SK-N-SH treated with all-trans-retinoic acid at 6 μM for 48 hours (cell line): Measurements from ENCODE around the gene DIP2C.

Experiments used
- ARNTL ChIP-seq: fragments of 450-650 bp; formaldehyde crosslinking; IDR thresholded peaks from 2 replicates; pipeline ENCODE4 v1.5.0; 2020; ENCODE audit warnings: low read depth, mild to moderate bottlenecking, moderate library complexity, borderline replicate concordance
- BACH2 ChIP-seq: fragments of 250-450 bp; sonication (Bioruptor Pico); IDR thresholded peaks from 2 replicates; pipeline ENCODE4 v1.9.0; 2021; ENCODE audit warnings: mild to moderate bottlenecking, borderline replicate concordance
- SNAI2 ChIP-seq: fragments of 250-450 bp; sonication (Bioruptor Pico); IDR thresholded peaks from 2 replicates; pipeline ENCODE4 v1.5.0; 2020; ENCODE audit warnings: mild to moderate bottlenecking, moderate library complexity
- TCF4 ChIP-seq: fragments of 250-450 bp; sonication (Bioruptor Pico); IDR thresholded peaks from 2 replicates; pipeline ENCODE4 v1.8.0; 2021; ENCODE audit warnings: mild to moderate bottlenecking, moderate library complexity, borderline replicate concordance
- TOX ChIP-seq: fragments of 250-450 bp; sonication (Bioruptor Pico); IDR thresholded peaks from 2 replicates; pipeline ENCODE4 v1.8.0; 2021; ENCODE audit warnings: mild to moderate bottlenecking, moderate library complexity, borderline replicate concordance
- ZFP3 ChIP-seq: fragments of 250-450 bp; sonication (Bioruptor Pico); IDR thresholded peaks from 2 replicates; pipeline ENCODE4 v1.5.0; 2020; ENCODE audit warnings: mild to moderate bottlenecking, moderate library complexity
- ZFP30 ChIP-seq: fragments of 450-650 bp; formaldehyde crosslinking; IDR thresholded peaks from 2 replicates; pipeline ENCODE4 v1.5.0; 2022; ENCODE audit warnings: mild to moderate bottlenecking, moderate library complexity
- TF ChIP-seq, protein P1 (sequence below): fragments of 250-450 bp; sonication (Bioruptor Pico); IDR thresholded peaks from 2 replicates; pipeline ENCODE4 v1.5.1; 2020; ENCODE audit warnings: low read depth, mild to moderate bottlenecking, moderate library complexity
- TF ChIP-seq, protein P2 (sequence below): fragments of 250-450 bp; sonication (Bioruptor Pico); IDR thresholded peaks from 2 replicates; pipeline ENCODE4 v1.5.1; 2021; ENCODE audit warnings: mild to moderate bottlenecking, moderate library complexity
- TF ChIP-seq, protein P3 (sequence below): fragments of 250-450 bp; sonication (Bioruptor Pico); IDR thresholded peaks from 2 replicates; pipeline ENCODE4 v1.5.0; 2020; ENCODE audit warnings: mild to moderate bottlenecking, moderate library complexity

DNA sequence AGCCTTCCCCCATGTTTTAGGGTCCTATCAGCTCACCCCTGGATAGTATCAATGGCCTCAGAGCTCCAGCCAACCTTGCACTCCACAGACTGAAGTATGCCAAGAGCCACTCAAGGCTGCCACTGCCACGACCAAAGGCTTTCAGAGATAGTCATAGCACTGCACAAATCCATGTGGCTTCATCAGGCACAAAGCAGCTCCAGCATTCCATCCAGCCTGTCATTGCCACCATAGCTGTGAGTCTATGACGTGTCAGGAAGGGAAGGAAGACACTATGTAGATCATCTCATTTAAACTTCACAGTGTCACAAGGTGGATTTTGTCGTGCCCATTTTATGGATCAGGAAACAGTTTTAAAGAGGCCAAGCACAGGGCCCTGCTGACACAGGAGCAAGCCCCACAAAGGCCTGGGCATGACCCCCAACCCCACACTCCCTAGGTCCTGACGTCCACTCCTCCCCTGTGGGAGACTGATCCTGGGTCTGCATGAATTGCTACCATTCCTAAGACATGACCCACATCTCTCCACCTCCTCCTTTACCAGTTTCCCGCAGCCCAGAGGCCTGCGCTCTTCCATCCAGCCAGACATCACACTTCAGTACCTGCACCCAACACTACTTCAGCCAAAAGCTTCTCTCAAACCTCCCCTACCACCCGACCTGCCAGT lies 119.4 kb downstream of the DIP2C start:
- TF ChIP-seq ZFP3 (CRISPR knock-in tag), result no peak
- no peak for TF ChIP-seq TCF4
- no peak for TF ChIP-seq ZFP30
- TF ChIP-seq ARNTL, result no peak
- TF ChIP-seq TOX (CRISPR knock-in tag), result no peak
- TF ChIP-seq, protein P1, sequence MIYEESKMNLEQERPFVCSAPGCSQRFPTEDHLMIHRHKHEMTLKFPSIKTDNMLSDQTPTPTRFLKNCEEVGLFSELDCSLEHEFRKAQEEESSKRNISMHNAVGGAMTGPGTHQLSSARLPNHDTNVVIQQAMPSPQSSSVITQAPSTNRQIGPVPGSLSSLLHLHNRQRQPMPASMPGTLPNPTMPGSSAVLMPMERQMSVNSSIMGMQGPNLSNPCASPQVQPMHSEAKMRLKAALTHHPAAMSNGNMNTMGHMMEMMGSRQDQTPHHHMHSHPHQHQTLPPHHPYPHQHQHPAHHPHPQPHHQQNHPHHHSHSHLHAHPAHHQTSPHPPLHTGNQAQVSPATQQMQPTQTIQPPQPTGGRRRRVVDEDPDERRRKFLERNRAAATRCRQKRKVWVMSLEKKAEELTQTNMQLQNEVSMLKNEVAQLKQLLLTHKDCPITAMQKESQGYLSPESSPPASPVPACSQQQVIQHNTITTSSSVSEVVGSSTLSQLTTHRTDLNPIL, result no peak
- TF ChIP-seq, protein P2, sequence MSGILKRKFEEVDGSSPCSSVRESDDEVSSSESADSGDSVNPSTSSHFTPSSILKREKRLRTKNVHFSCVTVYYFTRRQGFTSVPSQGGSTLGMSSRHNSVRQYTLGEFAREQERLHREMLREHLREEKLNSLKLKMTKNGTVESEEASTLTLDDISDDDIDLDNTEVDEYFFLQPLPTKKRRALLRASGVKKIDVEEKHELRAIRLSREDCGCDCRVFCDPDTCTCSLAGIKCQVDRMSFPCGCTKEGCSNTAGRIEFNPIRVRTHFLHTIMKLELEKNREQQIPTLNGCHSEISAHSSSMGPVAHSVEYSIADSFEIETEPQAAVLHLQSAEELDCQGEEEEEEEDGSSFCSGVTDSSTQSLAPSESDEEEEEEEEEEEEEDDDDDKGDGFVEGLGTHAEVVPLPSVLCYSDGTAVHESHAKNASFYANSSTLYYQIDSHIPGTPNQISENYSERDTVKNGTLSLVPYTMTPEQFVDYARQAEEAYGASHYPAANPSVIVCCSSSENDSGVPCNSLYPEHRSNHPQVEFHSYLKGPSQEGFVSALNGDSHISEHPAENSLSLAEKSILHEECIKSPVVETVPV, result no peak
- TF ChIP-seq BACH2 (CRISPR knock-in tag), result no peak
- TF ChIP-seq SNAI2, result no peak
- TF ChIP-seq, protein P3, sequence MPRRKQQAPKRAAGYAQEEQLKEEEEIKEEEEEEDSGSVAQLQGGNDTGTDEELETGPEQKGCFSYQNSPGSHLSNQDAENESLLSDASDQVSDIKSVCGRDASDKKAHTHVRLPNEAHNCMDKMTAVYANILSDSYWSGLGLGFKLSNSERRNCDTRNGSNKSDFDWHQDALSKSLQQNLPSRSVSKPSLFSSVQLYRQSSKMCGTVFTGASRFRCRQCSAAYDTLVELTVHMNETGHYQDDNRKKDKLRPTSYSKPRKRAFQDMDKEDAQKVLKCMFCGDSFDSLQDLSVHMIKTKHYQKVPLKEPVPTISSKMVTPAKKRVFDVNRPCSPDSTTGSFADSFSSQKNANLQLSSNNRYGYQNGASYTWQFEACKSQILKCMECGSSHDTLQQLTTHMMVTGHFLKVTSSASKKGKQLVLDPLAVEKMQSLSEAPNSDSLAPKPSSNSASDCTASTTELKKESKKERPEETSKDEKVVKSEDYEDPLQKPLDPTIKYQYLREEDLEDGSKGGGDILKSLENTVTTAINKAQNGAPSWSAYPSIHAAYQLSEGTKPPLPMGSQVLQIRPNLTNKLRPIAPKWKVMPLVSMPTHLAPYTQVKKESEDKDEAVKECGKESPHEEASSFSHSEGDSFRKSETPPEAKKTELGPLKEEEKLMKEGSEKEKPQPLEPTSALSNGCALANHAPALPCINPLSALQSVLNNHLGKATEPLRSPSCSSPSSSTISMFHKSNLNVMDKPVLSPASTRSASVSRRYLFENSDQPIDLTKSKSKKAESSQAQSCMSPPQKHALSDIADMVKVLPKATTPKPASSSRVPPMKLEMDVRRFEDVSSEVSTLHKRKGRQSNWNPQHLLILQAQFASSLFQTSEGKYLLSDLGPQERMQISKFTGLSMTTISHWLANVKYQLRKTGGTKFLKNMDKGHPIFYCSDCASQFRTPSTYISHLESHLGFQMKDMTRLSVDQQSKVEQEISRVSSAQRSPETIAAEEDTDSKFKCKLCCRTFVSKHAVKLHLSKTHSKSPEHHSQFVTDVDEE (CRISPR knock-in tag), result no peak
